B cell (primary cell): ENCODE results near the gene TSPAN33.
A peak's percentile ranks its signal among the peaks of the same experiment; 100 is the strongest.

Experiments
- EZH2 ChIP-seq: IDR thresholded peaks from 2 replicates; pipeline ENCODE4 v1.6.1; 2012; ENCODE audit warnings: borderline replicate concordance, low read depth, mild to moderate bottlenecking, moderate library complexity, low read length; ENCODE audit not compliant: insufficient read depth, poor library complexity, severe bottlenecking
- TF ChIP-seq, protein P1 (sequence below): fragments of 200-600 bp; IDR thresholded peaks from one replicate; pipeline ENCODE4 v1.8.0; 2022; ENCODE audit warnings: antibody characterized with exemption, mild to moderate bottlenecking

DNA sequence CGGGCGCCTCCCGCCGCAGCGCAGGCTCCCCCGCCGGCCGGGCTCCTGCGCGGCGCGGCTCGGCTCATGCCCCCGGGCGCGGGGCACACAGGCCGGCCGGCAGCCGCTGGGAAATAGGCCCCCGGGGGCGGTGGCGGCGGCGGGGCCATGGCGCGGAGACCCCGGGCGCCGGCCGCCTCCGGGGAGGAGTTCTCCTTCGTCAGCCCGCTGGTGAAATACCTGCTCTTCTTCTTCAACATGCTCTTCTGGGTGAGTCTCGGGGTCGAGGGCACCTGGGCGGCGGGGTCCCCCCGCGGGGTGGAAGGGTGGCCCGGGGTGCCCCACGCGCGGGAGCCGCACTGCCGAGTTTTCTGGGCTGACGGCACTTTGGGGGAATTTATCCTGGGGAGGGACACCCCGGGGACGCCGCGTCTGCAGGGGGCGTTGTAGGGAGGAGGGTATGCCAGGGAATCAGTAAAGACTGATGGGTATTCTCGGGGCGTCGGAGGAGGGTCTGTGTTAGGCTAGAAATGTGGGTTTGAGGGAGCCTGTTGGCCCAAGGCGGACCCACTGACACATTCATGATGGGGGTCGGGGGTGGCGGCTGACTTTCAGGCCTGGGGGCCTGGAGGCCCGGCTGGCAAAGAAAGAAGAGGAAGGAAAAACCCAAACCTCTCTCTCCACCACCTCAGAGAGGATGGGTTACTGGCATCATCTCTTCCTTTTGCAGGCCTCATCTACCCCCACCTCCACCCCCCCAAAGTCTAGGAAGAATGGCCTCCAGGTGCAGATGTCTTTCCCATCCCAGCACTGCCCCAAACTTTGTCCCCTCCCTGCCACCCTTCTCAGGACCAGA, 544 bp downstream of the TSPAN33 start:
- TF ChIP-seq, protein P1, sequence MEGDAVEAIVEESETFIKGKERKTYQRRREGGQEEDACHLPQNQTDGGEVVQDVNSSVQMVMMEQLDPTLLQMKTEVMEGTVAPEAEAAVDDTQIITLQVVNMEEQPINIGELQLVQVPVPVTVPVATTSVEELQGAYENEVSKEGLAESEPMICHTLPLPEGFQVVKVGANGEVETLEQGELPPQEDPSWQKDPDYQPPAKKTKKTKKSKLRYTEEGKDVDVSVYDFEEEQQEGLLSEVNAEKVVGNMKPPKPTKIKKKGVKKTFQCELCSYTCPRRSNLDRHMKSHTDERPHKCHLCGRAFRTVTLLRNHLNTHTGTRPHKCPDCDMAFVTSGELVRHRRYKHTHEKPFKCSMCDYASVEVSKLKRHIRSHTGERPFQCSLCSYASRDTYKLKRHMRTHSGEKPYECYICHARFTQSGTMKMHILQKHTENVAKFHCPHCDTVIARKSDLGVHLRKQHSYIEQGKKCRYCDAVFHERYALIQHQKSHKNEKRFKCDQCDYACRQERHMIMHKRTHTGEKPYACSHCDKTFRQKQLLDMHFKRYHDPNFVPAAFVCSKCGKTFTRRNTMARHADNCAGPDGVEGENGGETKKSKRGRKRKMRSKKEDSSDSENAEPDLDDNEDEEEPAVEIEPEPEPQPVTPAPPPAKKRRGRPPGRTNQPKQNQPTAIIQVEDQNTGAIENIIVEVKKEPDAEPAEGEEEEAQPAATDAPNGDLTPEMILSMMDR: peak; percentile 55
- no peak for TF ChIP-seq EZH2
